HepG2 (cell line): ENCODE results near the gene PFKFB4. TPM values are rescaled to one million over a fixed set of nuclear protein-coding genes. Genes with fewer than 3 reads are reported as not detected.
A peak's percentile ranks its signal among the peaks of the same experiment; 100 is the strongest.

ENCODE experiments used
- ATAC-seq: fragments of 200-7000 bp; cut with Tn5 transposase; 3 replicates; pipeline ENCODE4 v1.9.1; 2020; ENCODE audit warnings: mild to moderate bottlenecking, moderate library complexity
- BruUV-seq: library from RNA; stranded (reverse); fragments of 400-500 nt; replicated peaks from 2 replicates; lab custom pipeline; 2021; lab: Mats Ljungman, UMichigan
- CTCF ChIA-PET: fragments of 300-600 bp; formaldehyde crosslinking; extraction: SDS; loops from one replicate; lab custom pipeline; 2021; ENCODE audit warnings: low total read pairs, inconsistent platforms, low intra/inter-chr PET ratio; lab: Yijun Ruan, JAX
- POLR2A ChIA-PET: fragments of 350-600 bp; sonication (Branson Sonifier 250); formaldehyde crosslinking; loops from one replicate; lab custom pipeline; 2020; ENCODE audit warnings: antibody characterized with exemption, inconsistent platforms; lab: Yijun Ruan, JAX
- DNase-seq: peaks from one replicate; pipeline ENCODE4 v3.0.0-alpha.2; 2015; ENCODE audit warnings: low spot score
- FAIRE-seq: peaks from 3 replicates; lab custom pipeline; 2011; peaks lifted over from hg19 to GRCh38; lab: Jason Lieb, UNC
- H2AFZ ChIP-seq: one replicate; pipeline ENCODE4 v1.6.1; 2011; ENCODE audit warnings: low read length, inconsistent platforms
- H3K27ac ChIP-seq: fragments of 300-600 bp; 3 replicates; pipeline ENCODE4 v1.8.0; 2011; ENCODE audit warnings: mixed run types, mild to moderate bottlenecking, mixed read lengths, low read length, inconsistent platforms; ENCODE audit not compliant: insufficient read depth; ENCODE audit errors: extremely low read length
- H3K27me3 ChIP-seq, 2 experiments: fragments of 200-600 bp in 1 of 2; 2 replicates in 1 of 2; 3 replicates in 1 of 2; pipeline versions ENCODE4 v1.6.0 to v1.8.0; 2011; ENCODE audit warnings: low read length in 2 of 2, mild to moderate bottlenecking in 2 of 2, moderate library complexity in 2 of 2, inconsistent platforms in 1 of 2; ENCODE audit not compliant: insufficient read depth in 2 of 2, control insufficient read depth in 1 of 2
- H3K36me3 ChIP-seq, 2 experiments: fragments of 200-600 bp in 1 of 2; replicated peaks in 1 of 2; 2 replicates in 1 of 2; 3 replicates in 1 of 2; pipeline versions ENCODE4 v1.5.1 to v1.8.0; 2011; ENCODE audit warnings: low read length in 2 of 2, inconsistent platforms in 1 of 2; ENCODE audit not compliant: insufficient read depth in 2 of 2, control insufficient read depth in 1 of 2
- H3K4me1 ChIP-seq: 2 replicates; pipeline ENCODE4 v1.5.1; 2012; ENCODE audit warnings: low read length, inconsistent platforms; ENCODE audit not compliant: insufficient read depth
- H3K4me2 ChIP-seq: 2 replicates; pipeline ENCODE4 v1.6.0; 2011; ENCODE audit warnings: low read depth, low read length, inconsistent platforms
- H3K4me3 ChIP-seq, 3 experiments: fragments of 200-600 bp in 1 of 3; sonication (generic), shearing (Covaris generic) in 1 of 3; replicated peaks in 1 of 3; 2 replicates each; pipeline ENCODE4 v1.5.1; 2011 to 2016; ENCODE audit warnings: low read length in 3 of 3, inconsistent platforms in 2 of 3, low read depth in 2 of 3, mild to moderate bottlenecking in 2 of 3, control low read depth in 1 of 3, mixed read lengths in 1 of 3; ENCODE audit not compliant: insufficient read depth in 1 of 3
- H3K79me2 ChIP-seq: one replicate; pipeline ENCODE4 v1.6.1; 2011; ENCODE audit warnings: low read length, inconsistent platforms; ENCODE audit not compliant: insufficient read depth
- H3K9ac ChIP-seq: 2 replicates; pipeline ENCODE4 v1.6.0; 2011; ENCODE audit warnings: mild to moderate bottlenecking, low read depth, low read length, inconsistent platforms; ENCODE audit not compliant: insufficient read depth
- H3K9me3 ChIP-seq: 2 replicates; pipeline ENCODE4 v1.5.1; 2012; ENCODE audit warnings: mild to moderate bottlenecking, low read length
- H4K20me1 ChIP-seq: 2 replicates; pipeline ENCODE4 v1.6.0; 2011; ENCODE audit warnings: inconsistent platforms, mild to moderate bottlenecking, low read length, moderate library complexity; ENCODE audit not compliant: insufficient read depth
- ATM ChIP-seq: fragments of 450-650 bp; IDR thresholded peaks from 2 replicates; pipeline ENCODE4 v1.7.1; 2017; ENCODE audit warnings: mild to moderate bottlenecking, borderline replicate concordance
- FOXK1 ChIP-seq: sonication (generic); formaldehyde crosslinking; IDR thresholded peaks from 2 replicates; pipeline ENCODE4 v1.4.0; 2020; ENCODE audit warnings: low read depth, missing genetic modification reagents, borderline replicate concordance
- GABPB1 ChIP-seq: IDR thresholded peaks from 2 replicates; pipeline ENCODE4 v1.6.1; 2016; ENCODE audit warnings: mild to moderate bottlenecking, missing genetic modification reagents, moderate library complexity, missing compliant biosample characterization
- SALL1 ChIP-seq: sonication (generic); formaldehyde crosslinking; IDR thresholded peaks from 2 replicates; pipeline ENCODE4 v1.8.0; 2022; ENCODE audit warnings: mild to moderate bottlenecking, missing genetic modification reagents
- THRA ChIP-seq: sonication (generic); formaldehyde crosslinking; IDR thresholded peaks from 2 replicates; pipeline ENCODE4 v1.4.0; 2020; ENCODE audit warnings: missing genetic modification reagents, borderline replicate concordance
- ZNF143 ChIP-seq: sonication (generic); formaldehyde crosslinking; IDR thresholded peaks from 2 replicates; pipeline ENCODE4 v1.4.0; 2020; ENCODE audit warnings: missing genetic modification reagents
- ZNF274 ChIP-seq: sonication (generic); formaldehyde crosslinking; IDR thresholded peaks from 2 replicates; pipeline ENCODE4 v1.5.1; 2020; ENCODE audit warnings: mild to moderate bottlenecking, missing genetic modification reagents
- ZNF326 ChIP-seq: sonication (generic); formaldehyde crosslinking; IDR thresholded peaks from 2 replicates; pipeline ENCODE4 v1.4.0; 2020; ENCODE audit warnings: missing genetic modification reagents, borderline replicate concordance
- ZNF446 ChIP-seq: sonication (generic); formaldehyde crosslinking; IDR thresholded peaks from 2 replicates; pipeline ENCODE4 v1.5.0; 2020; ENCODE audit warnings: mild to moderate bottlenecking, missing genetic modification reagents
- ZNF547 ChIP-seq: sonication (generic); formaldehyde crosslinking; IDR thresholded peaks from 2 replicates; pipeline ENCODE4 v1.5.1; 2020; ENCODE audit warnings: mild to moderate bottlenecking, missing genetic modification reagents
- ZNF776 ChIP-seq: sonication (generic); formaldehyde crosslinking; IDR thresholded peaks from 2 replicates; pipeline ENCODE4 v1.4.0; 2020; ENCODE audit warnings: mild to moderate bottlenecking, missing genetic modification reagents
- WGBS: methylation state at CpG from one replicate; pipeline ENCODE4 v1.1.6; 2017; ENCODE audit warnings: low lambda C conversion rate; 5-methylcytosine and 5-hydroxymethylcytosine counted together
- in situ Hi-C: cut with HindIII; loops from 2 replicates; pipeline ENCODE4 v1.10.0; 2017; ENCODE audit warnings: low pct_unique_long_range_greater_than_20kb; ENCODE audit not compliant: extremely low pct_ligation_motif_present
- intact Hi-C: fragments of 100-400 bp; cut with micrococcal nuclease; formaldehyde crosslinking; loops from one replicate; pipeline ENCODE4 v1.10.0; 2022; ENCODE audit not compliant: unreplicated experiment
- polyA plus RNA-seq, 8 experiments: library from polyadenylated mRNA; depleted of rRNA in 3 of 8; stranded (reverse) in 7 of 8; unstranded in 1 of 8; fragments of >200 nt; fragmentation: Illumina TruSeq in 4 of 8; extraction: Trizol in 4 of 8; gene quantifications; 2 replicates each; pipeline versions ENCODE4 v1.2.1 to v1.2.3, GENCODE V29; 2011 to 2016; ENCODE audit warnings: low read depth in 4 of 8, missing spikeins in 1 of 8, mixed read lengths in 1 of 8; ENCODE audit not compliant: insufficient read depth in 1 of 8
- total RNA-seq, 5 experiments: library from RNA; depleted of rRNA; stranded (reverse); fragments of >200 nt; fragmentation: Illumina TruSeq; extraction: Trizol; gene quantifications; 2 replicates each; pipeline ENCODE4 v1.2.3, GENCODE V29; 2016; ENCODE audit warnings: low read depth in 1 of 5
- TF ChIP-seq, protein P1 (sequence below): sonication (generic); formaldehyde crosslinking; IDR thresholded peaks from 2 replicates; pipeline ENCODE4 v1.9.0; 2022; ENCODE audit warnings: missing genetic modification reagents, mild to moderate bottlenecking, borderline replicate concordance

The PFKFB4 gene
- total and polyA plus RNA-seq, 2 of the 13 experiments (the other 11 are each of a cell fraction or from before 2014, with no cell fraction given): 7.1 to 103 TPM

- peak; percentile 53; the same call in 1 of the 2 replicates for TF ChIP-seq SALL1 (CRISPR knock-in tag)
- TF ChIP-seq, protein P1, sequence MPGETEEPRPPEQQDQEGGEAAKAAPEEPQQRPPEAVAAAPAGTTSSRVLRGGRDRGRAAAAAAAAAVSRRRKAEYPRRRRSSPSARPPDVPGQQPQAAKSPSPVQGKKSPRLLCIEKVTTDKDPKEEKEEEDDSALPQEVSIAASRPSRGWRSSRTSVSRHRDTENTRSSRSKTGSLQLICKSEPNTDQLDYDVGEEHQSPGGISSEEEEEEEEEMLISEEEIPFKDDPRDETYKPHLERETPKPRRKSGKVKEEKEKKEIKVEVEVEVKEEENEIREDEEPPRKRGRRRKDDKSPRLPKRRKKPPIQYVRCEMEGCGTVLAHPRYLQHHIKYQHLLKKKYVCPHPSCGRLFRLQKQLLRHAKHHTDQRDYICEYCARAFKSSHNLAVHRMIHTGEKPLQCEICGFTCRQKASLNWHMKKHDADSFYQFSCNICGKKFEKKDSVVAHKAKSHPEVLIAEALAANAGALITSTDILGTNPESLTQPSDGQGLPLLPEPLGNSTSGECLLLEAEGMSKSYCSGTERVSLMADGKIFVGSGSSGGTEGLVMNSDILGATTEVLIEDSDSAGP (CRISPR knock-in tag): 0 out of 2 replicates have a peak, but pooled peaks have one; percentile 19
Measured at GRCh38 chr3:48507256-48508061, 49.1 kb downstream of the PFKFB4 start (continued).

GRCh38 chr3:48505968-48506504 lies 50.6 kb downstream of the PFKFB4 start:
- Histone ChIP-seq H3K27me3 (peaks cover 0 to 8% of the 10 kb centered on the region in 2 experiments; a peak in 2 of 5 replicates), H3K4me1 (peaks cover 46% of the 10 kb centered on the region), H3K4me2 (no peak overlapping the region), H3K4me3 (no peak overlapping the region), H3K27ac (no peak overlapping the region), H3K36me3 (no peaks in the 10 kb centered on the region), H3K9ac (no peak overlapping the region)
- CTCF ChIA-PET: no interaction called here
- DNase-seq (no peak), FAIRE-seq (no peak), ATAC-seq (no peak)
- intact Hi-C loops (loop anchor here (2.0 to 5.0 kb wide), 3 partner anchors 33 to 234 kb away; no protein-coding TSS in a partner anchor), in situ Hi-C loops (no loop called here)
- POLR2A ChIA-PET: interaction anchor here (2.7 kb wide), 1 partner anchor 33 kb away, joined by 20 read pairs; no protein-coding TSS in a partner anchor
- TF ChIP-seq ZNF326 (CRISPR knock-in tag) (no peak), THRA (no peak), GABPB1 (CRISPR knock-in tag) (no peak), ATM (no peak), ZNF143 (CRISPR knock-in tag) (no peak), ZNF776 (no peak), ZNF446 (no peak), ZNF547 (CRISPR knock-in tag) (no peak), ZNF274 (no peak), FOXK1 (no peak)
- TF ChIP-seq, all 625 proteins: peak for 0
- Histone ChIP-seq H4K20me1 (no peaks in the 10 kb centered on the region), H3K9me3 (no peaks in the 10 kb centered on the region), H3K79me2 (no peaks in the 10 kb centered on the region), H2AFZ (no peak overlapping the region)
- 78% methylated on average over 6 of the region's 6 CpGs for WGBS
- BruUV-seq: no TSS peak
